ENCODE measurements around the gene ACADS. TPM values are rescaled to one million over a fixed set of nuclear protein-coding genes. Genes with fewer than 3 reads are reported as not detected.
"Not testable (repeated sequence)": the region's sequence is repeated elsewhere in the genome, so short reads cannot be mapped to it uniquely, and the experiment has no call there.

The ACADS gene
- total RNA-seq, 2 donors from 2014 or later, result 58.6 to 92.6 TPM

DNA sequence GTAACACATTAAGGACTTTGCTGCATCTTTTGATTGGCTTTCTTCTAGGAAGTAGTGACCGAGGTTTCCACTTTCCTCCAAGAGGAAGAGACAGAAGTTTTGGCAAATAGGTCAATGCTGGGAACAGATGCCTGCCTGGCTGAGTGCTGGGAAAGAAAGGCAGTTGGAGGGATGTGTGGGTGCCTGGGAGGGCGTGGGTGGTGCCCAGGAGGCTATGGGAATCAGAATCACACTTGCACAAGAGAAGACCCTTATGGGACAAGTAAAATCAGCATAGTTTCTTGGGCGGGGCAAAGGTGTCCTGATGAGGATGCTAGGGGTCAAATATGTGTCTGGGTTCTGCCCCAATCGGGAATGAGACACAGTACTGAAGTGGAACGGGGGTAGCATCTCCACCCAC, 906 bp upstream of the ACADS start:
- no peaks in the 10 kb centered on the region for H3K27me3 ChIP-seq
- no peak for DNase-seq (ENCODE audit: low spot score)
- H3K9me3 ChIP-seq, result no peaks in the 10 kb centered on the region
- H3K36me3 ChIP-seq, result peaks cover 57% of the 10 kb centered on the region
- H3K27ac ChIP-seq, result peak overlapping the region in 1 of 2 donors; percentile 83
- TF ChIP-seq, protein P1, sequence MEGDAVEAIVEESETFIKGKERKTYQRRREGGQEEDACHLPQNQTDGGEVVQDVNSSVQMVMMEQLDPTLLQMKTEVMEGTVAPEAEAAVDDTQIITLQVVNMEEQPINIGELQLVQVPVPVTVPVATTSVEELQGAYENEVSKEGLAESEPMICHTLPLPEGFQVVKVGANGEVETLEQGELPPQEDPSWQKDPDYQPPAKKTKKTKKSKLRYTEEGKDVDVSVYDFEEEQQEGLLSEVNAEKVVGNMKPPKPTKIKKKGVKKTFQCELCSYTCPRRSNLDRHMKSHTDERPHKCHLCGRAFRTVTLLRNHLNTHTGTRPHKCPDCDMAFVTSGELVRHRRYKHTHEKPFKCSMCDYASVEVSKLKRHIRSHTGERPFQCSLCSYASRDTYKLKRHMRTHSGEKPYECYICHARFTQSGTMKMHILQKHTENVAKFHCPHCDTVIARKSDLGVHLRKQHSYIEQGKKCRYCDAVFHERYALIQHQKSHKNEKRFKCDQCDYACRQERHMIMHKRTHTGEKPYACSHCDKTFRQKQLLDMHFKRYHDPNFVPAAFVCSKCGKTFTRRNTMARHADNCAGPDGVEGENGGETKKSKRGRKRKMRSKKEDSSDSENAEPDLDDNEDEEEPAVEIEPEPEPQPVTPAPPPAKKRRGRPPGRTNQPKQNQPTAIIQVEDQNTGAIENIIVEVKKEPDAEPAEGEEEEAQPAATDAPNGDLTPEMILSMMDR (IDR thresholded peaks at IDR 0.05), result no peak
- no peak overlapping the region for H3K4me3 ChIP-seq
- peaks cover 0 to 38% of the 10 kb centered on the region in 2 donors for H3K4me1 ChIP-seq

DNA sequence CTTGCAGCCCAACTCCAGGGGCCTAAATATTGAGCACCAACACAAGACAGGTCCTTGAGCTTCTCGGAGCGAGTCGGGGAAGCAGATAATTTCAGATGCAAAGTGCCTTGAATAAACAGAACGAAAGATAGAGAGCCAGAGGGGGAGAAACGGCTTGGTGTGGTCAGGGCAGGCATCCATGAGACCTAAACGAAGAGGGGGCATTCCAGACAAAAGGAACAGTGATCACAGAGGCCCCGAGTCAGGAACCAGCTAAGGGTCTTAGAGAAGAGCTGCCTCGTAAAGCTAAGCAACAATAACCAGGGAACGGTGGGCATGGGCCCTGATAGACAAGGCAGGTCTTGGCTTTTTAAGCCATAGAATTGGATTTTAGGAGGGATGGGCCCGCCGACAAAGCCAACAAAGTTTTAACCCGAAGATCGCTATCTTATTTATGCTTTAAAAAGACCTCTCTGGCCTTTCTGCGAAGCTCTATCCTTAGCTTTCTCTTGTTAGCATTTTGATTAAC, 421 bp upstream of the ACADS start:
- H3K4me3 ChIP-seq, result peak overlapping the region; percentile 71 to 74
- H3K27ac ChIP-seq, result peak overlapping the region; percentile 79 to 83
- H3K4me1 ChIP-seq, result peaks cover 0 to 34% of the 10 kb centered on the region in 2 donors
- TF ChIP-seq, protein P1 (IDR thresholded peaks at IDR 0.05), result no peak
- no peaks in the 10 kb centered on the region for H3K27me3 ChIP-seq
- peaks cover 57% of the 10 kb centered on the region for H3K36me3 ChIP-seq
- DNase-seq (ENCODE audit: low spot score), result no peak
- H3K9me3 ChIP-seq, result no peaks in the 10 kb centered on the region

DNA sequence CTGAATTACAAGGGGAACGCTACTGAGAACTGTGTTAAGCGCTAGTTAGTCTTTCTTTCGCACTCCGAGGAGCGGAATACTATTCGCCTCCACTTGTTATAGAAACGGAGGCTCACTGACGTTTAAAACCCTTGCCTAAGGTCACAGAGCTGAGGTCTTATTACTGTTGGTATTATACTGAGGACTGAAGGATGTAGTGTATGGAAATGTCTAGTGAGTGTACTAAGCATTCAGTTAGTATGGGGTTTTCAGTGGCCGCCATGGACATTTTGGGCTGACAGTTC, 826 bp downstream of the ACADS start:
- no peak for DNase-seq (ENCODE audit: low spot score)
- TF ChIP-seq, protein P1 (IDR thresholded peaks at IDR 0.05), result no peak
- H3K9me3 ChIP-seq, result no peaks in the 10 kb centered on the region
- peak overlapping the region; percentile 79 to 83 for H3K27ac ChIP-seq
- H3K36me3 ChIP-seq, result peaks cover 52% of the 10 kb centered on the region
- H3K4me1 ChIP-seq, result peaks cover 0 to 23% of the 10 kb centered on the region in 2 donors
- no peaks in the 10 kb centered on the region for H3K27me3 ChIP-seq
- H3K4me3 ChIP-seq, result peak overlapping the region; percentile 71 to 74

DNA sequence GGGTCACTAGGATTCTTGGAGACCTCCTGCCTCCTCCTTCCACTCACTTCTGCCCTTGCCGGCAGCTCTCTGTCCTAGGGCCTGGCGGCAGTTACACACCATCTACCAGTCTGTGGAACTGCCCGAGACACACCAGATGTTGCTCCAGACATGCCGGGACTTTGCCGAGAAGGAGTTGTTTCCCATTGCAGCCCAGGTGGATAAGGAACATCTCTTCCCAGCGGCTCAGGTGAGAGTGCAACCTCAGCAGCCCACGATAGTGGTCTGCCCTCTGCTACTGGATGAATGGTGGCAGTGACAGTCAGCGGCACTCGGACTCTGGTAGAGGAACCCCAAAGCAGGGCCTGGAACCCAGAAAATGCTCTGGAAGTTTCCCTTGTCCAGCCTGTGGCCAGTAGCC, 1.3 kb downstream of the ACADS start:
- Histone ChIP-seq H3K4me3 (no peak overlapping the region), H3K4me1 (peaks cover 0 to 23% of the 10 kb centered on the region in 2 donors), H3K27me3 (no peaks in the 10 kb centered on the region), H3K9me3 (no peaks in the 10 kb centered on the region), H3K36me3 (peaks cover 47% of the 10 kb centered on the region), H3K27ac (peak overlapping the region in 1 of 2 donors; percentile 83)
- TF ChIP-seq, protein P1 (IDR thresholded peaks at IDR 0.05), result no peak
- no peak for DNase-seq (ENCODE audit: low spot score)

DNA sequence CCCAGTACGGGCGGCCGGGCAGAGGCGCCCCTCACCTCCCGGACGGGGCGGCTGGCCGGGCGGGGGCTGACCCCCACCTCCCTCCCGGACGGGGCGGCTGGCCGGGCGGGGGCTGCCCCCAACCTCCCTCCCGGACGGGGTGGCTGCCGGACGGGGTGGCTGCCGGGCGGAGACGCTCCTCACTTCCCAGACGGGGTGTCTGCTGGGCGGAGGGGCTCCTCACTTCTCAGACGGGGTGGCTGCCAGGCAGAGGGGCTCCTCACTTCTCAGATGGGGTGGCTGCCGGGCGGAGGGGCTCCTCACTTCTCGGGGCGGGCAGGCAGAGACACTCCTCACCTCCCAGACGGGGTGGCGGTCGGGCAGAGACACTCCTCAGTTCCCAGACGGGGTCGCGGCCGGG, 6.6 kb downstream of the ACADS start:
- not testable (repeated sequence) for H3K4me1 ChIP-seq; H3K4me3 ChIP-seq; H3K27ac ChIP-seq; H3K9me3 ChIP-seq; H3K27me3 ChIP-seq; DNase-seq (ENCODE audit: low spot score)
- peaks cover 32% of the 10 kb centered on the region for H3K36me3 ChIP-seq

DNA sequence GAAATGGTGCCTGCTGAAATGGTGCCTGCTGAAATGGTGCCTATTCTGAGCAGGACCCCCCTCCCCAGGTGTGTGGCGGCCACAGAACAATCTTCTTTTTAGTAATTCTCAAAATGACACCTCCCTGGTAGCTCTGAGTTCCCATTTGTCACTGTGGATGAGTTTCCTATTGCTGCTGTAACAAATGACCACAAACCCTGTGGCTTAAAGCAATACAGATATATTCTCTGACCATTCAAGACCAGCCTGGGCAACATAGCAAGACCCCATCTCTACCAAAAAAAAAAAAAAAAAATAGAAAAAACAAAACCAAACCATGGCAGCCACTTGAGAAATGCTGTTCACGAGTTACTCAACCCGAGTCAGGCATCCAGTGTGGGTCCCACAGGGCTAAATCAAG, 7.9 kb downstream of the ACADS start:
- no peaks in the 10 kb centered on the region for H3K9me3 ChIP-seq
- DNase-seq (ENCODE audit: low spot score), result no peak
- peaks cover 26% of the 10 kb centered on the region for H3K36me3 ChIP-seq
- H3K27me3 ChIP-seq, result no peaks in the 10 kb centered on the region
- H3K27ac ChIP-seq, result no peak overlapping the region
- TF ChIP-seq, protein P1 (IDR thresholded peaks at IDR 0.05), result no peak
- no peak overlapping the region for H3K4me3 ChIP-seq
- H3K4me1 ChIP-seq, result no peaks in the 10 kb centered on the region

All from right atrium auricular region (tissue), 2 donors.